H1 (cell line): ENCODE measurements around the gene ZIC3. TPM values are rescaled to one million over a fixed set of nuclear protein-coding genes. Genes with fewer than 3 reads are reported as not detected.

Experiments used
- CTCF ChIA-PET: fragments of 300-600 bp; sonication (Branson Sonifier 250); formaldehyde crosslinking; loops from one replicate; lab custom pipeline; 2021; ENCODE audit not compliant: partially characterized antibody; lab: Charles Lee
- POLR2A ChIA-PET: fragments of 300-600 bp; sonication (Branson Sonifier 250); formaldehyde crosslinking; loops from one replicate; lab custom pipeline; 2021; ENCODE audit warnings: inconsistent platforms; ENCODE audit not compliant: partially characterized antibody; lab: Charles Lee
- DNase-seq, 2 experiments: peaks; one replicate each; pipeline versions ENCODE4 v3.0.0 to v3.0.0-alpha.2; 2010 to 2022; ENCODE audit warnings: low spot score in 2 of 2, low read depth in 1 of 2, mixed read lengths in 1 of 2
- FAIRE-seq: peaks from 2 replicates; lab custom pipeline; 2011; peaks lifted over from hg19 to GRCh38; lab: Jason Lieb, UNC
- H2AFZ ChIP-seq: 2 replicates; pipeline ENCODE4 v1.8.1; 2012; ENCODE audit warnings: low read length, inconsistent platforms
- H2AK5ac ChIP-seq: 2 replicates; pipeline ENCODE4 v1.6.1; 2013; ENCODE audit warnings: low read depth, low read length
- H2BK120ac ChIP-seq: replicated peaks from 2 replicates; pipeline ENCODE3; 2013; ENCODE audit warnings: low read depth, low read length, inconsistent platforms
- H2BK12ac ChIP-seq: 2 replicates; pipeline ENCODE4 v1.6.1; 2013; ENCODE audit warnings: low read depth, low read length
- H2BK15ac ChIP-seq: 2 replicates; pipeline ENCODE4 v1.6.1; 2013; ENCODE audit warnings: low read length
- H2BK20ac ChIP-seq: 2 replicates; pipeline ENCODE4 v1.6.1; 2013; ENCODE audit warnings: low read length
- H2BK5ac ChIP-seq: 2 replicates; pipeline ENCODE4 v1.6.1; 2013; ENCODE audit warnings: low read depth, low read length
- H3K14ac ChIP-seq: 2 replicates; pipeline ENCODE4 v1.6.1; 2013; ENCODE audit warnings: inconsistent platforms; ENCODE audit not compliant: insufficient read length
- H3K18ac ChIP-seq: 2 replicates; pipeline ENCODE4 v1.6.1; 2013; ENCODE audit warnings: low read length; ENCODE audit errors: extremely low read depth
- H3K23ac ChIP-seq: 2 replicates; pipeline ENCODE4 v1.6.1; 2013; ENCODE audit warnings: inconsistent platforms; ENCODE audit not compliant: insufficient read length
- H3K23me2 ChIP-seq: 2 replicates; pipeline ENCODE4 v1.6.1; 2013; ENCODE audit warnings: low read depth, low read length
- H3K27ac ChIP-seq: 2 replicates; pipeline ENCODE4 v1.6.1; 2011; ENCODE audit warnings: low read depth, low read length, inconsistent platforms
- H3K27me3 ChIP-seq, 4 experiments: replicated peaks in 1 of 4; 1 replicate in 1 of 4; 2 replicates in 3 of 4; pipeline versions ENCODE4 v1.6.1 to v1.8.1; 2011 to 2013; ENCODE audit warnings: low read length in 3 of 4, mild to moderate bottlenecking in 3 of 4, inconsistent platforms in 2 of 4, mixed read lengths in 2 of 4, moderate library complexity in 1 of 4; ENCODE audit not compliant: control insufficient read depth in 3 of 4, insufficient read depth in 3 of 4; ENCODE audit errors: extremely low read depth in 1 of 4
- H3K36me3 ChIP-seq, 4 experiments: 2 replicates each; pipeline versions ENCODE4 v1.6.1 to v1.8.1; 2011 to 2013; ENCODE audit warnings: mild to moderate bottlenecking in 4 of 4, low read length in 3 of 4, moderate library complexity in 2 of 4, control low read depth in 1 of 4, inconsistent platforms in 1 of 4; ENCODE audit not compliant: insufficient read depth in 4 of 4, control insufficient read depth in 2 of 4
- H3K4ac ChIP-seq: replicated peaks from 2 replicates; pipeline ENCODE3; 2013; ENCODE audit warnings: low read length, low read depth, mixed read lengths, inconsistent platforms; ENCODE audit not compliant: insufficient read length
- H3K4me1 ChIP-seq, 4 experiments: replicated peaks in 1 of 4; 1 replicate in 1 of 4; 2 replicates in 3 of 4; pipeline versions ENCODE4 v1.6.1 to v1.8.1; 2011 to 2013; ENCODE audit warnings: low read length in 3 of 4, inconsistent platforms in 2 of 4, mixed read lengths in 1 of 4; ENCODE audit not compliant: insufficient read depth in 4 of 4, control insufficient read depth in 3 of 4
- H3K4me2 ChIP-seq, 2 experiments: 2 replicates each; pipeline versions ENCODE4 v1.6.1 to v1.8.1; 2011 to 2013; ENCODE audit warnings: low read depth in 2 of 2, low read length in 2 of 2, control low read depth in 1 of 2, inconsistent platforms in 1 of 2, mild to moderate bottlenecking in 1 of 2; ENCODE audit not compliant: insufficient read depth in 1 of 2
- H3K4me3 ChIP-seq, 4 experiments: fragments of 200-600, 300-600 bp in 1 of 4; sonication (generic), shearing (Covaris generic), sonication (Bioruptor Twin) in 1 of 4; 2 replicates each; pipeline versions ENCODE4 v1.5.1 to v1.8.1; 2011 to 2016; ENCODE audit warnings: low read length in 4 of 4, low read depth in 3 of 4, control low read depth in 2 of 4, inconsistent platforms in 2 of 4, mild to moderate bottlenecking in 2 of 4, mixed read lengths in 1 of 4, moderate library complexity in 1 of 4; ENCODE audit not compliant: insufficient read depth in 2 of 4; ENCODE audit errors: extremely low read depth in 1 of 4
- H3K56ac ChIP-seq: replicated peaks from 2 replicates; pipeline ENCODE3; 2013; ENCODE audit warnings: low read depth, mild to moderate bottlenecking, mixed read lengths, low read length, inconsistent platforms; ENCODE audit not compliant: insufficient read length
- H3K79me1 ChIP-seq: 2 replicates; pipeline ENCODE4 v1.6.1; 2013; ENCODE audit warnings: low read depth, low read length, control low read depth
- H3K79me2 ChIP-seq, 2 experiments: 2 replicates each; pipeline versions ENCODE4 v1.6.1 to v1.8.1; 2012 to 2013; ENCODE audit warnings: low read length in 2 of 2, mild to moderate bottlenecking in 2 of 2, inconsistent platforms in 1 of 2; ENCODE audit not compliant: insufficient read depth in 2 of 2, control insufficient read depth in 1 of 2
- H3K9ac ChIP-seq, 4 experiments: replicated peaks in 1 of 4; 1 replicate in 1 of 4; 2 replicates in 3 of 4; pipeline versions ENCODE4 v1.6.1 to v1.8.1; 2011 to 2013; ENCODE audit warnings: low read depth in 3 of 4, low read length in 3 of 4, control low read depth in 2 of 4, mild to moderate bottlenecking in 2 of 4, moderate library complexity in 2 of 4, inconsistent platforms in 1 of 4; ENCODE audit errors: extremely low read depth in 1 of 4
- H3K9me3 ChIP-seq, 2 experiments: 2 replicates each; pipeline versions ENCODE4 v1.6.1 to v1.8.1; 2012 to 2013; ENCODE audit warnings: mild to moderate bottlenecking in 2 of 2, moderate library complexity in 2 of 2, control low read depth in 1 of 2, inconsistent platforms in 1 of 2, low read depth in 1 of 2, low read length in 1 of 2, mixed read lengths in 1 of 2; ENCODE audit not compliant: insufficient read depth in 2 of 2
- H4K20me1 ChIP-seq, 2 experiments: replicated peaks in 1 of 2; 2 replicates each; pipeline versions ENCODE3 to v1.8.1; 2011 to 2013; ENCODE audit warnings: inconsistent platforms in 2 of 2, low read length in 2 of 2, mild to moderate bottlenecking in 1 of 2; ENCODE audit not compliant: insufficient read depth in 2 of 2, control insufficient read depth in 1 of 2
- H4K5ac ChIP-seq: 2 replicates; pipeline ENCODE4 v1.6.1; 2013; ENCODE audit warnings: low read length, low read depth, mixed read lengths, inconsistent platforms; ENCODE audit not compliant: insufficient read length
- H4K8ac ChIP-seq: 2 replicates; pipeline ENCODE4 v1.8.0; 2013; ENCODE audit warnings: mild to moderate bottlenecking, moderate library complexity, low read length, inconsistent platforms; ENCODE audit not compliant: insufficient read depth; ENCODE audit errors: extremely low read depth
- H4K91ac ChIP-seq: replicated peaks from 2 replicates; pipeline ENCODE3; 2013; ENCODE audit warnings: low read length, mixed read lengths, inconsistent platforms; ENCODE audit not compliant: insufficient read length
- ATF2 ChIP-seq: IDR thresholded peaks from 2 replicates; pipeline ENCODE4 v1.6.1; 2012; ENCODE audit warnings: low read length, inconsistent platforms
- CBX5 ChIP-seq: fragments of 300-800, 300-1000 bp; sonication (generic); IDR thresholded peaks from 2 replicates; pipeline ENCODE4 v1.7.1; 2016; ENCODE audit warnings: antibody characterized with exemption, low read length, low read depth
- CEBPB ChIP-seq: IDR thresholded peaks from 2 replicates; pipeline ENCODE4 v1.6.1; 2012; ENCODE audit warnings: low read depth, low read length
- CREB1 ChIP-seq: IDR thresholded peaks from 2 replicates; pipeline ENCODE4 v1.6.1; 2012; ENCODE audit warnings: inconsistent platforms
- EGR1 ChIP-seq: IDR thresholded peaks from 2 replicates; pipeline ENCODE4 v1.6.1; 2011; ENCODE audit warnings: low read depth, low read length, borderline replicate concordance
- KDM4A ChIP-seq: IDR thresholded peaks from one replicate; pipeline ENCODE4 v1.7.1; 2012; ENCODE audit warnings: low read depth, mild to moderate bottlenecking, moderate library complexity, low read length, inconsistent platforms; ENCODE audit not compliant: severe bottlenecking
- MAX ChIP-seq: IDR thresholded peaks from 2 replicates; pipeline ENCODE4 v1.6.1; 2012; ENCODE audit warnings: inconsistent platforms
- POLR2A ChIP-seq, 2 experiments: IDR thresholded peaks; 1 replicate in 1 of 2; 2 replicates in 1 of 2; pipeline ENCODE4 v1.6.1; 2011; ENCODE audit warnings: low read depth in 2 of 2, low read length in 2 of 2, mild to moderate bottlenecking in 2 of 2; ENCODE audit errors: control extremely low read depth in 1 of 2
- SP2 ChIP-seq: IDR thresholded peaks from 2 replicates; pipeline ENCODE4 v1.6.1; 2012; ENCODE audit warnings: mild to moderate bottlenecking, low read length, inconsistent platforms
- TCF12 ChIP-seq: IDR thresholded peaks from 2 replicates; pipeline ENCODE4 v1.6.1; 2011; ENCODE audit warnings: low read depth, mild to moderate bottlenecking, low read length
- WGBS, 2 experiments: shearing (Covaris generic) in 1 of 2; methylation state at CpG; one replicate each; pipeline versions ENCODE4 v1.1.6 to v1.1.7; 2013 to 2015; ENCODE audit warnings: low lambda C conversion rate in 2 of 2, mixed read lengths in 2 of 2, inconsistent platforms in 1 of 2, low coverage in 1 of 2, missing lambda C conversion rate in 1 of 2; ENCODE audit not compliant: insufficient replicate concordance in 2 of 2, insufficient coverage in 1 of 2, insufficient read length in 1 of 2; ENCODE audit errors: extremely low coverage in 1 of 2, missing lambda C conversion rate in 1 of 2; 5-methylcytosine and 5-hydroxymethylcytosine counted together
- polyA plus RNA-seq, 7 experiments: library from polyadenylated mRNA; depleted of rRNA in 3 of 7; stranded (reverse) in 5 of 7; unstranded in 2 of 7; fragments of >200 nt in 5 of 7; fragments of 200-250 nt in 2 of 7; gene quantifications; 1 replicate in 5 of 7; 2 replicates in 1 of 7; 4 replicates in 1 of 7; pipeline versions ENCODE4 v1.2.1 to v1.2.3, GENCODE V29; 2011 to 2013; ENCODE audit warnings: missing spikeins in 2 of 7, mixed read lengths in 2 of 7
- total RNA-seq: library from RNA; stranded (reverse); fragmentation: NEBNext Ultra II Directional; extraction: Animal tissue kit (Norgen Biotek cat#: 25700); gene quantifications from 2 replicates; pipeline ENCODE4 v1.2.1, GENCODE V29; 2021

Gene ZIC3
- total and polyA plus RNA-seq, 2 of the 8 experiments (the other 6 are each of a cell fraction or from before 2014, with no cell fraction given), result 53.7 to 73.1 TPM

- Histone ChIP-seq H3K9me3 (no peaks in the 10 kb centered on the region), H3K9ac (peak overlapping the region in 2 of 4 experiments; percentile 25 to 63; a peak in 4 of 7 replicates), H4K5ac (peak overlapping the region; percentile 18), H3K23ac (no peak overlapping the region), H3K79me2 (peaks cover 5 to 33% of the 10 kb centered on the region in 2 experiments; a peak in 3 of 4 replicates), H3K36me3 (peaks cover 0 to 42% (median 7%) of the 10 kb centered on the region in 4 experiments; a peak in 6 of 8 replicates), H2AK5ac (no peak overlapping the region), H2BK15ac (no peak overlapping the region), H4K8ac (0 out of 2 replicates have a peak overlapping the region, but pooled peaks have one; percentile 57), H3K4me2 (peak overlapping the region; percentile 57 to 99), H2BK12ac (no peak overlapping the region), H3K27me3 (no peaks in the 10 kb centered on the region), H2AFZ (no peak overlapping the region), H3K14ac (no peak overlapping the region), H3K4ac (peak overlapping the region; percentile 23), H3K27ac (peak overlapping the region; percentile 79; the same call in 1 of the 2 replicates), H3K4me3 (peak overlapping the region in 2 of 4 experiments; percentile 93 to 96; a peak in 5 of 8 replicates), H4K20me1 (peaks cover 2 to 3% of the 10 kb centered on the region in 2 experiments), H3K56ac (no peak overlapping the region), H4K91ac (no peak overlapping the region), H3K23me2 (peaks cover 5% of the 10 kb centered on the region; the same call in 1 of the 2 replicates), H2BK120ac (no peak overlapping the region), H3K79me1 (no peaks in the 10 kb centered on the region), H2BK20ac (no peak overlapping the region), H3K18ac (no peak overlapping the region; the same call in 1 of the 2 replicates), H2BK5ac (peak overlapping the region; percentile 60; the same call in 1 of the 2 replicates), H3K4me1 (peaks cover 1 to 22% (median 5%) of the 10 kb centered on the region in 4 experiments; a peak in 6 of 7 replicates)
- 0% methylated on average over 3 of the region's 67 CpGs; no CpG with 5 or more reads in 1 of the 2 experiments for WGBS, 2 experiments
- ChIA-PET CTCF (interaction anchor here (1.4 to 3.2 kb wide), 3 partner anchors 141 to 352 kb away, joined by 4 to 8 read pairs (median 7); no protein-coding TSS in a partner anchor), POLR2A (interaction anchor here (0.6 to 4.4 kb wide), 12 partner anchors 8 to 470 kb away, joined by 3 to 25 read pairs (median 5); partner anchors contain the start of gene ZIC3)
- DNase-seq, result peak in 1 of 2 experiments; percentile 75
- FAIRE-seq, result no peak
- TF ChIP-seq MAX (peak; percentile 28), CBX5 (no peak), ATF2 (no peak), EGR1 (no peak), CREB1 (no peak), TCF12 (no peak), POLR2A (IDR thresholded peaks at IDR 0.05; ENCODE audit: control extremely low read depth in 1 of 2, low read depth in 2 of 2, low read length in 2 of 2) (no peak), KDM4A (peak; percentile 2), CEBPB (no peak), SP2 (no peak)
Measured at GRCh38 chrX:137574102-137574783, 8.3 kb downstream of the ZIC3 start.
